Natural killer cell (primary cell): ENCODE measurements around the gene NEMP1. TPM values are rescaled to one million over a fixed set of nuclear protein-coding genes. Genes with fewer than 3 reads are reported as not detected.

Experiments
- ATAC-seq, 3 donors: fragments of 150-1000 bp in 2 of 3; fragments of 200-7000 bp in 1 of 3; cut with Tn5 transposase; 1 replicate in 1 of 3; 2 replicates in 2 of 3; pipeline ENCODE4 v1.10.0; 2021; ENCODE audit warnings: mild to moderate bottlenecking in 2 of 3, moderate library complexity in 2 of 3
- DNase-seq, 2 donors: peaks; one replicate each; pipeline versions ENCODE4 v3.0.0 to v3.0.0-alpha.2; 2013 to 2021; ENCODE audit warnings: mixed read lengths in 1 of 2
- H3K27ac ChIP-seq: one replicate; pipeline ENCODE4 v1.5.1; 2013; ENCODE audit warnings: mild to moderate bottlenecking, low read length
- H3K27me3 ChIP-seq: one replicate; pipeline ENCODE4 v1.6.1; 2013; ENCODE audit warnings: low read length; ENCODE audit not compliant: control insufficient read depth, insufficient read depth
- H3K36me3 ChIP-seq: one replicate; pipeline ENCODE4 v1.6.1; 2013; ENCODE audit warnings: low read length; ENCODE audit not compliant: control insufficient read depth, insufficient read depth
- H3K4me1 ChIP-seq: one replicate; pipeline ENCODE4 v1.6.1; 2013; ENCODE audit warnings: low read length; ENCODE audit not compliant: control insufficient read depth, insufficient read depth
- H3K4me3 ChIP-seq: one replicate; pipeline ENCODE4 v1.5.1; 2013; ENCODE audit warnings: low read length
- H3K9me3 ChIP-seq: one replicate; pipeline ENCODE4 v1.6.1; 2013; ENCODE audit warnings: low read length; ENCODE audit not compliant: control insufficient read depth, insufficient read depth
- H3K27ac Mint-ChIP-seq, 2 donors: one replicate each; pipeline ENCODE4 v1.8.0; 2022; ENCODE audit warnings: mild to moderate bottlenecking in 2 of 2, mixed read lengths in 2 of 2, moderate library complexity in 1 of 2
- H3K27me3 Mint-ChIP-seq, 2 donors: one replicate each; pipeline ENCODE4 v1.8.0; 2022; ENCODE audit warnings: low read depth in 2 of 2, mixed read lengths in 2 of 2
- H3K36me3 Mint-ChIP-seq: one replicate; pipeline ENCODE4 v1.8.0; 2022; ENCODE audit warnings: mixed read lengths
- H3K4me1 Mint-ChIP-seq, 2 donors: one replicate each; pipeline ENCODE4 v1.8.0; 2022; ENCODE audit warnings: mixed read lengths in 2 of 2
- H3K4me3 Mint-ChIP-seq: one replicate; pipeline ENCODE4 v1.8.0; 2022; ENCODE audit warnings: mild to moderate bottlenecking, moderate library complexity, mixed read lengths
- H3K9me3 Mint-ChIP-seq, 2 donors: one replicate each; pipeline ENCODE4 v1.8.0; 2022; ENCODE audit warnings: mixed read lengths in 2 of 2
- WGBS: methylation state at CpG from one replicate; pipeline ENCODE4 v1.1.7; 2013; ENCODE audit warnings: missing lambda C conversion rate; ENCODE audit not compliant: insufficient coverage; 5-methylcytosine and 5-hydroxymethylcytosine counted together
- intact Hi-C: fragments of 100-400 bp; cut with micrococcal nuclease; formaldehyde crosslinking; loops from one replicate; pipeline ENCODE4 v1.14.2; 2022
- total RNA-seq, 4 donors: library from RNA; stranded (reverse); fragments of 120-200 nt in 1 of 4; gene quantifications; one replicate each; pipeline versions ENCODE4 v1.2.3 to v1.2.4, GENCODE V29; 2013 to 2022
- TF ChIP-seq, protein P1 (sequence below): fragments of 200-600 bp; IDR thresholded peaks from one replicate; pipeline ENCODE4 v1.8.0; 2022; ENCODE audit warnings: antibody characterized with exemption

Gene NEMP1
- 10 to 100 TPM; 11.1 to 16.7 (median 12.1) TPM for total RNA-seq
- 17.4 TPM for total RNA-seq (2013)

DNA sequence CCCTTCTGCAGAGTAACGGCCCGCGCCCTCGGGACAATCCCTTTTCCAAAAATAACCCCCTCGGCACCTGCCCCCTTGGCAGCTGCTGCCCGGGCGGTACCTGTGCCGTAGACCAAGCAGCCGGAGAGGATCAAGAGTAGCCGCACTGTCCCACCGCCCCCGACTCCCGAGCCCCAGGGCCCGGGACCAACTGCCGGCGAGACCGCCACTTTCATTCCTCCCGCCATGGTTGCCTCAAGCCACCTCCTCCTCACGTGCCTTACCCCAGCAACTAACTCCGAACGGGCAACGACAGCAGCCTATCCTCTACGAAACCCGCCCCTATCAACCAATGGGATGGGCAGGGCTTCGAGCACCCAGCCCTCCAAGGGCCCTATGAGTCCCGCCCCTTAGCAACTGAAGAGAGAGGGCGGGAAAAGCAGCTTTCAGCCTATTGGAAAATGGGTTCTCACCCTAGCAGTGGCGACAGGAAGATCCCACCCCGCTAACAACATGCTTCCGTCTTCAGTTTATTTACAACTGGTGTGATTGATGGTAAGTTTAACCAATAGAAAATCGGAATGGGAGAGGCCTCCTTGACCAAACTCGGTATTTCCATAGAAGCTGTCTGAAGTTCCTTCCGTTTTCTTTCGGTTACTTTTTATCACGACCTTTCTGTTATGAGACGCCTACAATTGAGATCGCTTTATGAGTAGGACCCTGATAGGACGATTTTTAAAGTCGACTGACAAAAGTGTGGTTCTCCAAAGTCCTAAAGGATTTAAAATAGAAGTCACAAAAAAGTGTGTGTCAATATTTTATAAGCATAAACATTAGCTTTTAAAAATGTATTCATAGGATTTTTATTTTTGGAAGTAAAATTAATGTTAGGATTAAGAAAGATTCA is at the start of gene NEMP1:
NEMP1 (minus strand) TSS at position 273 of the 886 bp plus-strand sequence; CDS start at position 227, 46 bp downstream.
- H3K9me3 Mint-ChIP-seq: no peaks in the 10 kb centered on the region
- DNase-seq (peak; percentile 90 to 99), ATAC-seq (peak; percentile 94 to 99 (median 95))
- peak within 1 kb of the TSS; percentile 100 for H3K4me3 Mint-ChIP-seq
- TF ChIP-seq, protein P1, sequence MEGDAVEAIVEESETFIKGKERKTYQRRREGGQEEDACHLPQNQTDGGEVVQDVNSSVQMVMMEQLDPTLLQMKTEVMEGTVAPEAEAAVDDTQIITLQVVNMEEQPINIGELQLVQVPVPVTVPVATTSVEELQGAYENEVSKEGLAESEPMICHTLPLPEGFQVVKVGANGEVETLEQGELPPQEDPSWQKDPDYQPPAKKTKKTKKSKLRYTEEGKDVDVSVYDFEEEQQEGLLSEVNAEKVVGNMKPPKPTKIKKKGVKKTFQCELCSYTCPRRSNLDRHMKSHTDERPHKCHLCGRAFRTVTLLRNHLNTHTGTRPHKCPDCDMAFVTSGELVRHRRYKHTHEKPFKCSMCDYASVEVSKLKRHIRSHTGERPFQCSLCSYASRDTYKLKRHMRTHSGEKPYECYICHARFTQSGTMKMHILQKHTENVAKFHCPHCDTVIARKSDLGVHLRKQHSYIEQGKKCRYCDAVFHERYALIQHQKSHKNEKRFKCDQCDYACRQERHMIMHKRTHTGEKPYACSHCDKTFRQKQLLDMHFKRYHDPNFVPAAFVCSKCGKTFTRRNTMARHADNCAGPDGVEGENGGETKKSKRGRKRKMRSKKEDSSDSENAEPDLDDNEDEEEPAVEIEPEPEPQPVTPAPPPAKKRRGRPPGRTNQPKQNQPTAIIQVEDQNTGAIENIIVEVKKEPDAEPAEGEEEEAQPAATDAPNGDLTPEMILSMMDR: no peak
- peak within 1 kb of the TSS; percentile 97 to 99 for H3K27ac Mint-ChIP-seq
- Histone ChIP-seq H3K4me1 (peaks cover 12% of the 10 kb centered on the region), H3K36me3 (no peaks in the 10 kb centered on the region), H3K27ac (peak within 1 kb of the TSS; percentile 80), H3K27me3 (no peaks in the 10 kb centered on the region), H3K9me3 (no peaks in the 10 kb centered on the region), H3K4me3 (peak within 1 kb of the TSS; percentile 63)
- peaks cover 11 to 13% of the 10 kb centered on the region in 2 donors for H3K4me1 Mint-ChIP-seq
- intact Hi-C loops: loop anchor here (1.0 to 2.0 kb wide), 3 partner anchors 10 to 34 kb away; no protein-coding TSS in a partner anchor
- H3K36me3 Mint-ChIP-seq: no peaks in the 10 kb centered on the region
- 0% methylated on average over 36 of the region's 39 CpGs for WGBS
- H3K27me3 Mint-ChIP-seq: no peaks in the 10 kb centered on the region

GRCh38 chr12:57127726-57128518 is 49.3 kb upstream of the NEMP1 start, which contains the start of gene LRP1:
TSS of gene LRP1 (plus strand) at chr12:57128483. CDS start at chr12:57128965, 482 bp downstream.
- H3K36me3 Mint-ChIP-seq: no peaks in the 10 kb centered on the region
- H3K27me3 Mint-ChIP-seq: peaks cover 23 to 37% of the 10 kb centered on the region in 2 donors
- no peaks in the 10 kb centered on the region for H3K9me3 ChIP-seq
- DNase-seq (peak; percentile 50 to 92), ATAC-seq (peak; percentile 49 to 79 (median 64))
- intact Hi-C loops: no loop called here
- H3K4me3 ChIP-seq: peak within 1 kb of the TSS; percentile 87
- under 1% methylated on average over 52 of the region's 57 CpGs for WGBS
- peaks cover 11 to 20% of the 10 kb centered on the region in 2 donors for H3K4me1 Mint-ChIP-seq
- peak within 1 kb of the TSS; percentile 92 for H3K4me3 Mint-ChIP-seq
- H3K36me3 ChIP-seq: no peaks in the 10 kb centered on the region
- no peak within 1 kb of the TSS for H3K27ac ChIP-seq
- H3K27ac Mint-ChIP-seq: peak within 1 kb of the TSS in 1 of 2 donors; percentile 66
- peaks cover 22% of the 10 kb centered on the region for H3K27me3 ChIP-seq
- TF ChIP-seq, protein P1: no peak
- H3K4me1 ChIP-seq: peaks cover 23% of the 10 kb centered on the region
- no peaks in the 10 kb centered on the region for H3K9me3 Mint-ChIP-seq

DNA sequence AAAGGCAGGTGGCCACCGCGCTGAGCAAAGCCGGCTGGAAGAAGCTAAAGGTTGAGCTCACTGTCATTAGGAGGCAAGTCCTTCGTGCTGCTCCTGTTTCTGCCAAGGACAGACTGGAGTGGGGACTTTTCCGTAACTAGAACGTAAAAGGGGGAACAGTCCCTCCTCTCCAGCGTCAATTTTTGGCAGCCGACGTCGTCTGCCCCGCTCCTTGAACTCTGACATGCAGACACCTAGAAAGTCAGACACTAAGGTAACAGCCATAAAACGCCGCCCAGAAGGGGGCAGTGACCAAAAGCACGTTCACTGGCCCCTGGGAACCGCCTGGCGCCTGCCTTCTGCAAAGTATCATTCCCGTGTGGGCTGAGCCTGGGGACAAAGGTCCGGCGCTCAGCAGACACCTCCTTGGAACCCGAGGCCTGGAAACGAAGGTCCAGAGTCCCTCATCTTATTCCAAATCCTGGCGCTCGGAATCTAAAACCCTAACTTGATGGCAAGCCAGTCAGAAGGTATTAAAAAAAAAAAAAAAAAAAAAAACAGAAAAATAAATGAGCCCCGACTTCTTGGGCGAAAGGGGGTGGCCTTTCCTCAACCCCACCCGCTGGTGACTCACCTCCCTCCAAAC is 48.6 kb upstream of the NEMP1 start:
- Mint-ChIP-seq H3K9me3 (no peaks in the 10 kb centered on the region), H3K27ac (peak overlapping the region in 1 of 2 donors; percentile 66), H3K4me3 (peak overlapping the region; percentile 92), H3K4me1 (peaks cover 11 to 20% of the 10 kb centered on the region in 2 donors), H3K27me3 (peaks cover 23 to 33% of the 10 kb centered on the region in 2 donors), H3K36me3 (no peaks in the 10 kb centered on the region)
- no peaks in the 10 kb centered on the region for H3K36me3 ChIP-seq
- peak in 2 of 3 donors; percentile 32 to 66 for ATAC-seq
- H3K4me1 ChIP-seq: peaks cover 23% of the 10 kb centered on the region
- 9% methylated on average over 26 of the region's 26 CpGs for WGBS
- H3K27me3 ChIP-seq: peaks cover 22% of the 10 kb centered on the region
- intact Hi-C loops: no loop called here
- no peak overlapping the region for H3K27ac ChIP-seq
- TF ChIP-seq, protein P1: no peak
- DNase-seq: peak; percentile 44 to 72
- peak overlapping the region; percentile 87 for H3K4me3 ChIP-seq
- no peaks in the 10 kb centered on the region for H3K9me3 ChIP-seq
